BE2C (cell line): Measurements from ENCODE around the gene MSTN.

ENCODE experiments used
- DNase-seq: peaks from one replicate; pipeline ENCODE4 v3.0.0-alpha.2; 2020
- H3K27me3 ChIP-seq: fragments of 250-450 bp; sonication (Bioruptor Pico); 2 replicates; pipeline ENCODE4 v1.5.1; 2020; ENCODE audit warnings: mild to moderate bottlenecking
- H3K36me3 ChIP-seq: fragments of 250-450 bp; sonication (Bioruptor Pico); 2 replicates; pipeline ENCODE4 v1.5.1; 2020; ENCODE audit warnings: mild to moderate bottlenecking
- H3K4me1 ChIP-seq: fragments of 250-450 bp; sonication (Bioruptor Pico); 2 replicates; pipeline ENCODE4 v1.5.1; 2020
- H3K4me3 ChIP-seq: 2 replicates; pipeline ENCODE4 v1.5.1; 2011; ENCODE audit warnings: low read depth, low read length
- H3K9me3 ChIP-seq: fragments of 250-450 bp; sonication (Bioruptor Pico); 2 replicates; pipeline ENCODE4 v1.5.1; 2020
- TF ChIP-seq, protein P1 (sequence below): IDR thresholded peaks from 2 replicates; pipeline ENCODE4 v1.5.1; 2012; ENCODE audit warnings: mild to moderate bottlenecking, low read depth, low read length

MSTN gene

DNA sequence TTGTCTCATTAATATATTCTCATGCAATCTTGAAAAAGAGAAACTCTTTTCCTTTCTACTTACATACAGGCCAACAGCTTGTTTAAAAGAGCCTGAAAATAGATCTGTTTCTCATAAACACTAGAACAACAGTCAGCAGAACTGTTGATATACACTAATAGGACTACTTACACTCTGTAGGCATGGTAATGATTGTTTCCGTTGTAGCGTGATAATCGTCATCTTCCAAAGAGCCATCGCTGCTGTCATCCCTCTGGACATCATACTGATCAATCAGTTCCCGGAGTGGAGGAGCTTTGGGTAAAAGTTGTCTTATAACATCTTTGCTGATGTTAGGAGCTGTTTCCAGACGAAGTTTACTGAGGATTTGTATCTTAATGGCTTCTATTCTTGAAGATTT, 476 bp downstream of the MSTN start:
- Histone ChIP-seq H3K9me3 (no peaks in the 10 kb centered on the region), H3K27me3 (no peaks in the 10 kb centered on the region), H3K4me1 (peaks cover 5% of the 10 kb centered on the region; the same call in 1 of the 2 replicates), H3K36me3 (no peaks in the 10 kb centered on the region), H3K4me3 (peak overlapping the region; percentile 4; the same call in 1 of the 2 replicates)
- TF ChIP-seq, protein P1, sequence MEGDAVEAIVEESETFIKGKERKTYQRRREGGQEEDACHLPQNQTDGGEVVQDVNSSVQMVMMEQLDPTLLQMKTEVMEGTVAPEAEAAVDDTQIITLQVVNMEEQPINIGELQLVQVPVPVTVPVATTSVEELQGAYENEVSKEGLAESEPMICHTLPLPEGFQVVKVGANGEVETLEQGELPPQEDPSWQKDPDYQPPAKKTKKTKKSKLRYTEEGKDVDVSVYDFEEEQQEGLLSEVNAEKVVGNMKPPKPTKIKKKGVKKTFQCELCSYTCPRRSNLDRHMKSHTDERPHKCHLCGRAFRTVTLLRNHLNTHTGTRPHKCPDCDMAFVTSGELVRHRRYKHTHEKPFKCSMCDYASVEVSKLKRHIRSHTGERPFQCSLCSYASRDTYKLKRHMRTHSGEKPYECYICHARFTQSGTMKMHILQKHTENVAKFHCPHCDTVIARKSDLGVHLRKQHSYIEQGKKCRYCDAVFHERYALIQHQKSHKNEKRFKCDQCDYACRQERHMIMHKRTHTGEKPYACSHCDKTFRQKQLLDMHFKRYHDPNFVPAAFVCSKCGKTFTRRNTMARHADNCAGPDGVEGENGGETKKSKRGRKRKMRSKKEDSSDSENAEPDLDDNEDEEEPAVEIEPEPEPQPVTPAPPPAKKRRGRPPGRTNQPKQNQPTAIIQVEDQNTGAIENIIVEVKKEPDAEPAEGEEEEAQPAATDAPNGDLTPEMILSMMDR, result no peak
- no peak for DNase-seq

DNA sequence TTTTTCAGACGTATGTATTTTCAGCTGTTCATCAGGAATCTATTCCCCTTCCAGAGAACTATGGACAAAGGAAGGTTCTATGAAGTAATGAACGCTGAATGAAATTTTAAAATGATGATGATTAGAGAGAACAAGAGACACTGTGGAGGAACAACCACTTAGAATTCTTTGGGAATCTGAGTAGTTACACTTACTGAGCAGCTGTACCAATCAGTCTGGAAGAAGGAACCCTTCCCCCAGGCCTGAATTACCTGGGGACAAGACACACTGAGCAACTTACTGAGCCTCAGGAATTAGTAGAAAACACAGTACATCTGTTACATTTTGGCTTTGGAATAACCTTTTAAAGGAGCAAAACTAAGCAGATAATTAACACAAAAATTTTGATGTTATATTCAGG, 1.9 kb downstream of the MSTN start:
- TF ChIP-seq, protein P1, result no peak
- Histone ChIP-seq H3K4me3 (no peak overlapping the region), H3K27me3 (no peaks in the 10 kb centered on the region), H3K4me1 (peaks cover 5% of the 10 kb centered on the region; the same call in 1 of the 2 replicates), H3K36me3 (no peaks in the 10 kb centered on the region), H3K9me3 (no peaks in the 10 kb centered on the region)
- no peak for DNase-seq

DNA sequence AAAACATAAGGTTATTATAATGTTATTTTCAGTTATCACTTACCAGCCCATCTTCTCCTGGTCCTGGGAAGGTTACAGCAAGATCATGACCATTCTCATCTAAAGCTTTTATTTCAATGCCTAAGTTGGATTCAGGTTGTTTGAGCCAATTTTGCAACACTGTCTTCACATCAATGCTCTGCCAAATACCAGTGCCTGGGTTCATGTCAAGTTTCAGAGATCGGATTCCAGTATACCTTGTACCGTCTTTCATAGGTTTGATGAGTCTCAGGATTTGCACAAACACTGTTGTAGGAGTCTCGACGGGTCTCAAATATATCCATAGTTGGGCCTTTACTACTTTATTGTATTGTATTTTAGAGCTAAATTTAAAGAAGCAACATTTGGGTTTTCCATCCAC, 2.5 kb downstream of the MSTN start:
- Histone ChIP-seq H3K4me1 (no peaks in the 10 kb centered on the region), H3K9me3 (no peaks in the 10 kb centered on the region), H3K4me3 (no peak overlapping the region), H3K36me3 (no peaks in the 10 kb centered on the region), H3K27me3 (no peaks in the 10 kb centered on the region)
- TF ChIP-seq, protein P1, result no peak
- DNase-seq, result no peak

DNA sequence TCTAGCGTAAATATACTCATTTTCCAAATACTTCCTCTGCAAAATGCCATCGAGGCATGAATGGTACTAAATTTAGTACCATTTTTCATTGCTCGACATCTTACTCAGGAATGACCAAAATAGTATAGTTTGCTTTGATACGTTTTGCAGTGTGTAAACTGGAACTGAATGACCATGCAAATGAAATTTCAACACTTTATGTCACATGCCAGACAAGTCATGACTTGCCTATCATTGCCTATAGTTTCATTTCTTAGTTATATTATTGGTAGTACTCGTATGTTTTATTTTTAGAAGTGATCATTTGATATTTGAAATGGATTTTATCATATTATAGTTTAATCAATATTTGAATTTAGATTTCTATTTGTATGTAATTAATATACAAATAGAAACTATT, 9.1 kb downstream of the MSTN start:
- H3K36me3 ChIP-seq, result no peaks in the 10 kb centered on the region
- DNase-seq, result no peak
- H3K27me3 ChIP-seq, result no peaks in the 10 kb centered on the region
- TF ChIP-seq, protein P1, result no peak
- no peaks in the 10 kb centered on the region for H3K9me3 ChIP-seq
- no peaks in the 10 kb centered on the region for H3K4me1 ChIP-seq
- H3K4me3 ChIP-seq, result no peak overlapping the region

DNA sequence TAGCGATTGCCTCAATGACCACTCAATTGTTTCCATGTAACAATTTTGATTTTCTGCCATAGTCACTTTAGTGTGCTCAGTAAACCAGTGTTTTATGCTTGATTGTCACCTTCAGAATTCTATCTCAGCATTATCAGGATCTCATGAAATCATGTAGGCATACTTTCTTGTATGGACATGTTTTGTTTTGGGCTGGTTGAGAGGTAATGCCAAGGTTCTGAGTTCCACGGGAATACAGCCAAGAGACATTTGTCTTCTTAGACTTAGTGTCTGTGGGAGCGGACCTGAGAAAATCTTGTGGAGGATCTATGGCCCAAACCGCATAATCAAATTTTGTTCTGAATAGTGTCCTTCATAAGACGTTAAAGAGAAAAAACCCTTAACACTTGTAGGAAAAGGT, 10.2 kb downstream of the MSTN start:
- no peak for DNase-seq

DNA sequence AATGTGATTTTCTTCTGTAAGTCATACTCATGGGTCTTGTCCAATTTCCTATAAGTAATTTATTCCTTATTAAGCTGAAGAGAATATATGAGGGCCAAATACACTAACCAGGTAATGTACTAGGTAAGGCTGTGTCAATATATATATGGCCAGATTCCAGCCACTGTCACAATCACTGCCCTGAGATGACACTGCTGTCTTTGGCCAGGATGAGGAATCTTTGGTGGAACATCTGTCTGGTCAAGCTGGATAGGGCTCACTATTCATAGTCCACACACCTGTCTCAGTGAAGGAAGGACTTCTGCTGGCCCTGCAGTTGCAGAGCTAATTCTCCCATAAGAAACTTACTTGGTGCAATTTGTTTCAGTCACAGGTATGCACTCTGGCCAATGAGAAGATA, 11.3 kb downstream of the MSTN start:
- no peak for DNase-seq
- Histone ChIP-seq H3K9me3 (no peaks in the 10 kb centered on the region), H3K4me3 (no peak overlapping the region), H3K4me1 (no peaks in the 10 kb centered on the region), H3K27me3 (no peaks in the 10 kb centered on the region), H3K36me3 (no peaks in the 10 kb centered on the region)
- TF ChIP-seq, protein P1, result no peak

More for the DNA sequence above, 10.2 kb downstream of the MSTN start:
- no peaks in the 10 kb centered on the region for H3K4me1 ChIP-seq
- TF ChIP-seq, protein P1, result no peak
- H3K9me3 ChIP-seq, result no peaks in the 10 kb centered on the region
- no peaks in the 10 kb centered on the region for H3K36me3 ChIP-seq
- no peaks in the 10 kb centered on the region for H3K27me3 ChIP-seq
- H3K4me3 ChIP-seq, result no peak overlapping the region
